HepG2 (cell line): Measurements from ENCODE around the gene FRMD6. TPM values are rescaled to one million over a fixed set of nuclear protein-coding genes. Genes with fewer than 3 reads are reported as not detected.

ENCODE experiments used
- ATAC-seq: fragments of 200-7000 bp; cut with Tn5 transposase; 3 replicates; pipeline ENCODE4 v1.9.1; 2020; ENCODE audit warnings: mild to moderate bottlenecking, moderate library complexity
- BruUV-seq: library from RNA; stranded (reverse); fragments of 400-500 nt; replicated peaks from 2 replicates; lab custom pipeline; 2021; lab: Mats Ljungman, UMichigan
- CTCF ChIA-PET: fragments of 300-600 bp; formaldehyde crosslinking; extraction: SDS; loops from one replicate; lab custom pipeline; 2021; ENCODE audit warnings: low total read pairs, inconsistent platforms, low intra/inter-chr PET ratio; lab: Yijun Ruan, JAX
- POLR2A ChIA-PET: fragments of 350-600 bp; sonication (Branson Sonifier 250); formaldehyde crosslinking; loops from one replicate; lab custom pipeline; 2020; ENCODE audit warnings: antibody characterized with exemption, inconsistent platforms; lab: Yijun Ruan, JAX
- DNase-seq: peaks from one replicate; pipeline ENCODE4 v3.0.0-alpha.2; 2015; ENCODE audit warnings: low spot score
- FAIRE-seq: peaks from 3 replicates; lab custom pipeline; 2011; peaks lifted over from hg19 to GRCh38; lab: Jason Lieb, UNC
- H2AFZ ChIP-seq: one replicate; pipeline ENCODE4 v1.6.1; 2011; ENCODE audit warnings: low read length, inconsistent platforms
- H3K27ac ChIP-seq: fragments of 300-600 bp; 3 replicates; pipeline ENCODE4 v1.8.0; 2011; ENCODE audit warnings: mixed run types, mild to moderate bottlenecking, mixed read lengths, low read length, inconsistent platforms; ENCODE audit not compliant: insufficient read depth; ENCODE audit errors: extremely low read length
- H3K27me3 ChIP-seq, 2 experiments: fragments of 200-600 bp in 1 of 2; 2 replicates in 1 of 2; 3 replicates in 1 of 2; pipeline versions ENCODE4 v1.6.0 to v1.8.0; 2011; ENCODE audit warnings: low read length in 2 of 2, mild to moderate bottlenecking in 2 of 2, moderate library complexity in 2 of 2, inconsistent platforms in 1 of 2; ENCODE audit not compliant: insufficient read depth in 2 of 2, control insufficient read depth in 1 of 2
- H3K36me3 ChIP-seq, 2 experiments: fragments of 200-600 bp in 1 of 2; replicated peaks in 1 of 2; 2 replicates in 1 of 2; 3 replicates in 1 of 2; pipeline versions ENCODE4 v1.5.1 to v1.8.0; 2011; ENCODE audit warnings: low read length in 2 of 2, inconsistent platforms in 1 of 2; ENCODE audit not compliant: insufficient read depth in 2 of 2, control insufficient read depth in 1 of 2
- H3K4me1 ChIP-seq: 2 replicates; pipeline ENCODE4 v1.5.1; 2012; ENCODE audit warnings: low read length, inconsistent platforms; ENCODE audit not compliant: insufficient read depth
- H3K4me2 ChIP-seq: 2 replicates; pipeline ENCODE4 v1.6.0; 2011; ENCODE audit warnings: low read depth, low read length, inconsistent platforms
- H3K4me3 ChIP-seq, 3 experiments: fragments of 200-600 bp in 1 of 3; sonication (generic), shearing (Covaris generic) in 1 of 3; replicated peaks in 1 of 3; 2 replicates each; pipeline ENCODE4 v1.5.1; 2011 to 2016; ENCODE audit warnings: low read length in 3 of 3, inconsistent platforms in 2 of 3, low read depth in 2 of 3, mild to moderate bottlenecking in 2 of 3, control low read depth in 1 of 3, mixed read lengths in 1 of 3; ENCODE audit not compliant: insufficient read depth in 1 of 3
- H3K79me2 ChIP-seq: one replicate; pipeline ENCODE4 v1.6.1; 2011; ENCODE audit warnings: low read length, inconsistent platforms; ENCODE audit not compliant: insufficient read depth
- H3K9ac ChIP-seq: 2 replicates; pipeline ENCODE4 v1.6.0; 2011; ENCODE audit warnings: mild to moderate bottlenecking, low read depth, low read length, inconsistent platforms; ENCODE audit not compliant: insufficient read depth
- H3K9me3 ChIP-seq: 2 replicates; pipeline ENCODE4 v1.5.1; 2012; ENCODE audit warnings: mild to moderate bottlenecking, low read length
- H4K20me1 ChIP-seq: 2 replicates; pipeline ENCODE4 v1.6.0; 2011; ENCODE audit warnings: inconsistent platforms, mild to moderate bottlenecking, low read length, moderate library complexity; ENCODE audit not compliant: insufficient read depth
- CBX2 ChIP-seq, 2 experiments: fragments of 200-600 bp in 1 of 2; sonication (generic); formaldehyde crosslinking in 1 of 2; IDR thresholded peaks; 2 replicates each; pipeline versions ENCODE4 v1.7.0 to v1.8.1; 2018 to 2022; ENCODE audit warnings: low read depth in 2 of 2, low read length in 1 of 2, mild to moderate bottlenecking in 1 of 2, missing genetic modification reagents in 1 of 2
- KDM6A ChIP-seq: IDR thresholded peaks from 2 replicates; pipeline ENCODE4 v1.6.1; 2016; ENCODE audit warnings: low read depth
- MAFK ChIP-seq, 2 experiments: IDR thresholded peaks in 1 of 2; conservative IDR thresholded peaks in 1 of 2; 2 replicates each; pipeline ENCODE4 v1.6.1; 2011; ENCODE audit warnings: improper control_type of control experiment in 2 of 2, low read length in 2 of 2
- NCOA5 ChIP-seq: sonication (generic); formaldehyde crosslinking; IDR thresholded peaks from 2 replicates; pipeline ENCODE4 v1.4.0; 2020; ENCODE audit warnings: missing genetic modification reagents
- THAP7 ChIP-seq: sonication (generic); formaldehyde crosslinking; IDR thresholded peaks from 2 replicates; pipeline ENCODE4 v1.8.1; 2023; ENCODE audit warnings: mild to moderate bottlenecking, missing genetic modification reagents
- UBTF ChIP-seq: sonication (generic); formaldehyde crosslinking; IDR thresholded peaks from 2 replicates; pipeline ENCODE4 v1.4.0; 2020; ENCODE audit warnings: mild to moderate bottlenecking, missing genetic modification reagents
- ZNF841 ChIP-seq: sonication (generic); formaldehyde crosslinking; IDR thresholded peaks from 2 replicates; pipeline ENCODE4 v1.8.1; 2023; ENCODE audit warnings: missing genetic modification reagents, borderline replicate concordance
- WGBS: methylation state at CpG from one replicate; pipeline ENCODE4 v1.1.6; 2017; ENCODE audit warnings: low lambda C conversion rate; 5-methylcytosine and 5-hydroxymethylcytosine counted together
- in situ Hi-C: cut with HindIII; loops from 2 replicates; pipeline ENCODE4 v1.10.0; 2017; ENCODE audit warnings: low pct_unique_long_range_greater_than_20kb; ENCODE audit not compliant: extremely low pct_ligation_motif_present
- intact Hi-C: fragments of 100-400 bp; cut with micrococcal nuclease; formaldehyde crosslinking; loops from one replicate; pipeline ENCODE4 v1.10.0; 2022; ENCODE audit not compliant: unreplicated experiment
- polyA plus RNA-seq, 8 experiments: library from polyadenylated mRNA; depleted of rRNA in 3 of 8; stranded (reverse) in 7 of 8; unstranded in 1 of 8; fragments of >200 nt; fragmentation: Illumina TruSeq in 4 of 8; extraction: Trizol in 4 of 8; gene quantifications; 2 replicates each; pipeline versions ENCODE4 v1.2.1 to v1.2.3, GENCODE V29; 2011 to 2016; ENCODE audit warnings: low read depth in 4 of 8, missing spikeins in 1 of 8, mixed read lengths in 1 of 8; ENCODE audit not compliant: insufficient read depth in 1 of 8
- total RNA-seq, 5 experiments: library from RNA; depleted of rRNA; stranded (reverse); fragments of >200 nt; fragmentation: Illumina TruSeq; extraction: Trizol; gene quantifications; 2 replicates each; pipeline ENCODE4 v1.2.3, GENCODE V29; 2016; ENCODE audit warnings: low read depth in 1 of 5
- TF ChIP-seq, protein P1 (sequence below): sonication (generic); formaldehyde crosslinking; IDR thresholded peaks from 2 replicates; pipeline ENCODE4 v1.4.0; 2020; ENCODE audit warnings: mild to moderate bottlenecking, missing genetic modification reagents

The FRMD6 gene
- total and polyA plus RNA-seq, 2 of the 13 experiments (the other 11 are each of a cell fraction or from before 2014, with no cell fraction given), result 2.4 to 5.4 TPM

DNA sequence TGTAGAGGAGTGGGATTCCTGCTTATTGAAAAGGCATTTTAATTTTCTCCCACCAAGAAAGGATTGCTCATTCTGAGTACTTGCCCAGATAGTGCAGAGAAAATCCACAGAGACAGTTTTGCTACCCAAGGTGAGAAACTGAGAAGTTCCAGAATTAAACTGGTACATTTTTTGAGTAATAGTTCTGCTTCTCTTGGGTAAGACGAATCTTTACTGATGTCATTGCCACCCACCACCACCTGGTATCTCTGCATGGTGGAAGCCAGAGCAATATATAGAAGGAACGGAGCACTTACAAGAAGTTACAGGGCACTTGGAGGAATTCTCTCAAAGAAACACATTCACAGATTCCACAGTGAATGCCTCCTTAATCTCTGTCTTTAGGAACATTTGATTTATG is 20.7 kb upstream of the FRMD6 start:
- no peak overlapping the region for H3K4me3 ChIP-seq
- no peak overlapping the region for H3K4me2 ChIP-seq
- H3K4me1 ChIP-seq, result no peaks in the 10 kb centered on the region
- H4K20me1 ChIP-seq, result no peaks in the 10 kb centered on the region
- H3K27ac ChIP-seq, result no peak overlapping the region
- no TSS peak for BruUV-seq
- in situ Hi-C loops (no loop called here), intact Hi-C loops (no loop called here)
- WGBS, result 0% methylated on average over 2 of the region's 2 CpGs
- POLR2A ChIA-PET, result no interaction called here
- DNase-seq, result no peak
- ATAC-seq, result no peak
- no peak overlapping the region for H3K9ac ChIP-seq
- no peak for FAIRE-seq
- no peaks in the 10 kb centered on the region for H3K79me2 ChIP-seq
- no peaks in the 10 kb centered on the region for H3K36me3 ChIP-seq
- no peak overlapping the region for H2AFZ ChIP-seq
- CTCF ChIA-PET, result no interaction called here
- no peak for TF ChIP-seq THAP7 (CRISPR knock-in tag)
- no peak for TF ChIP-seq UBTF
- TF ChIP-seq, protein P1, sequence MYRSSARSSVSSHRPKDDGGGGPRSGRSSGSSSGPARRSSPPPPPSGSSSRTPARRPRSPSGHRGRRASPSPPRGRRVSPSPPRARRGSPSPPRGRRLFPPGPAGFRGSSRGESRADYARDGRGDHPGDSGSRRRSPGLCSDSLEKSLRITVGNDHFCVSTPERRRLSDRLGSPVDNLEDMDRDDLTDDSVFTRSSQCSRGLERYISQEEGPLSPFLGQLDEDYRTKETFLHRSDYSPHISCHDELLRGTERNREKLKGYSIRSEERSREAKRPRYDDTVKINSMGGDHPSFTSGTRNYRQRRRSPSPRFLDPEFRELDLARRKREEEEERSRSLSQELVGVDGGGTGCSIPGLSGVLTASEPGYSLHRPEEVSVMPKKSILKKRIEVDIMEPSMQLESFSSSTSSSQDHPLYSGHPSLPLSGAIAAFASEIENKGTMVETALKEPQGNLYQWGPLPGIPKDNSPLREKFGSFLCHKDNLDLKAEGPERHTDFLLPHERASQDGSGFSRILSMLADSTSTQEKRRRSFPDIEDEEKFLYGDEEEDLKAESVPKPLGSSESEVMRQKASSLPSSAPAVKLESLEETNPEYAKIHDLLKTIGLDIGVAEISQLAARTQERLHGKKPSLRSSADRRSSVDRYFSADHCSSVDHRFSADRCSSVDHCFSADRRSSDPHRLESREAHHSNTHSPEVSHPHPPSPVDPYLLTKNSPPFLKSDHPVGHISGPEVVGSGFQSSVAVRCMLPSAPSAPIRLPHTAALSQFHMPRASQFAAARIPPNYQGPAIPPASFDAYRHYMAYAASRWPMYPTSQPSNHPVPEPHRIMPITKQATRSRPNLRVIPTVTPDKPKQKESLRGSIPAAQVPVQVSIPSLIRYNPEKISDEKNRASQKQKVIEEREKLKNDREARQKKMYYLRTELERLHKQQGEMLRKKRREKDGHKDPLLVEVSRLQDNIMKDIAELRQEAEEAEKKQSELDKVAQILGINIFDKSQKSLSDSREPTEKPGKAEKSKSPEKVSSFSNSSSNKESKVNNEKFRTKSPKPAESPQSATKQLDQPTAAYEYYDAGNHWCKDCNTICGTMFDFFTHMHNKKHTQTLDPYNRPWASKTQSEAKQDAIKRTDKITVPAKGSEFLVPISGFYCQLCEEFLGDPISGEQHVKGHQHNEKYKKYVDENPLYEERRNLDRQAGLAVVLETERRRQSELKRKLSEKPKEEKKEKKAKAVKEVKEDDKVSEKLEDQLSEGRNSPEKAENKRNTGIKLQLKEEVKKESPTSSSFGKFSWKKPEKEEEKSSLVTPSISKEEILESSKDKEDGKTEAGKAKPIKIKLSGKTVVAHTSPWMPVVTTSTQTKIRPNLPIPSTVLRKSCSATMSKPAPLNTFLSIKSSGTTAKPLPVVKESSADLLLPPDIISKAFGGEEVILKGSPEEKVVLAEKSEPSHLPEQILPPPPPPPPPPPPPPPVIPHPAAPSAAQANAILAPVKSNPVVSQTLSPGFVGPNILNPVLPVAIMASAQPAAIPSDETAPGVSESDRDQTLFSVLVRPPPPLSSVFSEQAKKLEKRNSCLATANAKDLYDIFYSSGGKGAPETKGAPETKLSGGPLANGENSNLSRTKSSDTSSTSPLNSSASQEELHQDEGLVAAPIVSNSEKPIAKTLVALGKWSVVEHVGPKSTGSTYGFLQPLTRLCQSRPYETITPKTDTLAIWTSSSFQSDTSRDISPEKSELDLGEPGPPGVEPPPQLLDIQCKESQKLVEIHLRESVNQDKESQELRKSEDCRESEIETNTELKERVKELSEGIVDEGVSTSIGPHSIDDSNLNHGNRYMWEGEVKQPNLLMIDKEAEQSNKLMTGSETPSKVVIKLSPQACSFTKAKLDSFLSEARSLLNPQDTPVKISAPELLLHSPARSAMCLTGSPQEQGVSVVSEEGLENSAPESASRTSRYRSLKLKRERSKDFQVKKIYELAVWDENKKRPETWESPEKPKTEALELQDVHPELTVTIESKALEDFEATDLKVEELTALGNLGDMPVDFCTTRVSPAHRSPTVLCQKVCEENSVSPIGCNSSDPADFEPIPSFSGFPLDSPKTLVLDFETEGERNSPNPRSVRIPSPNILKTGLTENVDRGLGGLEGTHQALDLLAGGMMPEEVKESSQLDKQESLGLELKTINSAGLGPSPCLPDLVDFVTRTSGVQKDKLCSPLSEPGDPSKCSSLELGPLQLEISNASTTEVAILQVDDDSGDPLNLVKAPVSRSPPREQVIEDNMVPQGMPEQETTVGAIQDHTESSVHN (CRISPR knock-in tag), result no peak
- TF ChIP-seq CBX2 (IDR thresholded peaks at IDR 0.05; ENCODE audit: low read depth, low read length), result no peak
- no peak for TF ChIP-seq CBX2 (CRISPR knock-in tag; IDR thresholded peaks at IDR 0.05; ENCODE audit: low read depth)
- TF ChIP-seq KDM6A (CRISPR knock-in tag), result no peak
- no peak for TF ChIP-seq NCOA5 (CRISPR knock-in tag)
- TF ChIP-seq ZNF841 (CRISPR knock-in tag), result no peak
- no peak for TF ChIP-seq MAFK (conservative IDR thresholded peaks at IDR 0.05 in 1 of 2, IDR thresholded peaks at IDR 0.05 in 1 of 2; ENCODE audit: low read length in 2 of 2)
- no peaks in the 10 kb centered on the region for H3K9me3 ChIP-seq
- no peaks in the 10 kb centered on the region for H3K27me3 ChIP-seq
